NCI-H2107 treated with DMSO at 0.1 percent for 48 hours (cell line): ENCODE data around the gene DCDC1.
"Not testable (repeated sequence)": the region's sequence is repeated elsewhere in the genome, so short reads cannot be mapped to it uniquely, and the experiment has no call there.

ENCODE experiments used
- DNase-seq: peaks from one replicate; lab custom pipeline; 2025; ENCODE audit not compliant: unreplicated experiment; lab: John Stamatoyannopoulos, UW

DCDC1 gene

GRCh38 chr11:31337806-31338205, 31.7 kb downstream of the DCDC1 start:
- DNase-seq = no peak

DNA sequence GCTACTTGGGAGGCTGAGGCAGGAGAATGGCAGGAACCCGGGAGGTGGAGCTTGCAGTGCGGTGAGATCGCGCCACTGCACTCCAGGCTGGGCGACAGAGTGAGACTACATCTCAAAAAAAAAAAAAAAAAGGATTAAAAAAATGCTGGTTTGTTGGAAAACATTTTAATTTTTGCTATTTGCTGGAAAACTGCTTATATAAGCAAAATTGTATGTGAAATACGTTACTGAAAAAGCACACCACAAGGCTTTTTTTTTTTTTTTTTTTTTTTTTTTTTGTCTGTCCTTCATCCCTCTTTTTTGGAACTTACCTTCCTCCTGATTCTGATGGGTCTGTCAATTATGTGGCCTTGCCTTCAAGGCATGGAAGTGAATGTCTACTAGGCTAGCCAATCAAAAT, 40.8 kb downstream of the DCDC1 start:
- no peak for DNase-seq

GRCh38 chr11:31327417-31327816, 42.1 kb downstream of the DCDC1 start:
- DNase-seq = no peak

- DNase-seq = no peak
These were observed 42.9 kb downstream of the DCDC1 start for GRCh38 chr11:31326470-31327148.

DNA sequence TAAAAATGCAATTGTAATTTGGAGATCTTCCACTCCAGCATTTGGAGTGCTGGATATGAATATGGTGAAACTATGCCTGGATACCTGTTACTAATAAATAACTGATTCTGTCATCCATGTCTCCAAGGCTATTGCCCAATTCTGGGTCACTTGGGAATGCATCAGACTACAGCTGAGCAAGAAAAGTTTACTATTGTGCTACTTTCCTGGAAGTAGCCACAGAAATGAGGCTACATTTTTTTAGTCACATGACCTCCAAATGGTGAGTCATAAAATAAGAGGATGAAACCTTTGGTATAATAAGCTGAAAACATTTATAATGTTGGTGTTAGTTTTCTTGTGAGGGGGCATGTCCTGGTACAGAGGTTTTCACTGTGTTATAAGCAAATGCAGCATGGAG, 44.4 kb downstream of the DCDC1 start:
- DNase-seq = no peak

DNA sequence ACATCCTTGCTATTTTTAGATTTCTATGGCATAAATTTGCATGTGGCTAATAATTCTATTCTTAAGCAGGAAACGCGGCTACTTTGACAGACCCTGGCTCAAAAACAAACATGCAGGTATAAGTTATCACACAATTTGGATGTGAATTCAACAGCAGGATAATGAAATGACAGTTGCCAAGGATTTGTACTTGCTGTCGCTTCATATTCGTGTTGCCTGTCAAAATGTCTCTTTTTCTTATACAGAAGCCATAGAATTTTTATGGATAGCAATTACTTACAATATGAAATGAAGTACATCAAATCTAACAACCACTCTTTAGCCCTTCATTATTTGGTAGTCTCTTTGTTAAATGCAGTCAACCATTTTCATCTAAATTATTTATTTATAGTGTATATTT, 46.4 kb downstream of the DCDC1 start:
- no peak for DNase-seq

DNA sequence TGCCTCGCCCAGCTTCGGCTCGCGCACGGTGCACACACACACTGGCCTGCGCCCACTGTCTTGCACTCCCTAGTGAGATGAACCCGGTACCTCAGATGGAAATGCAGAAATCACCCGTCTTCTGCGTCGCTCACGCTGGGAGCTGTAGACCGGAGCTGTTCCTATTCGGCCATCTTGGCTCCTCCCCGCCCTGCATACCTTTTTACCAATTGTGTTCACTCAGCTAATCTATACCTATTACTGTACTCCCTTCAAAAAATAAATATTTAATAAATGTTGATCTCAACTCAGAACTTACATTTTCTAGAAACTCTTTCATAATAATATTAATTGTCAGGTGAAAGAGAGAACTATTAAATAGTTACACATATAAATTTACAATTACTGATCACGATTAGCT, 48.0 kb downstream of the DCDC1 start:
- DNase-seq = not testable (repeated sequence)

- DNase-seq = no peak
These were observed 65.8 kb downstream of the DCDC1 start for GRCh38 chr11:31303644-31304180.

DNA sequence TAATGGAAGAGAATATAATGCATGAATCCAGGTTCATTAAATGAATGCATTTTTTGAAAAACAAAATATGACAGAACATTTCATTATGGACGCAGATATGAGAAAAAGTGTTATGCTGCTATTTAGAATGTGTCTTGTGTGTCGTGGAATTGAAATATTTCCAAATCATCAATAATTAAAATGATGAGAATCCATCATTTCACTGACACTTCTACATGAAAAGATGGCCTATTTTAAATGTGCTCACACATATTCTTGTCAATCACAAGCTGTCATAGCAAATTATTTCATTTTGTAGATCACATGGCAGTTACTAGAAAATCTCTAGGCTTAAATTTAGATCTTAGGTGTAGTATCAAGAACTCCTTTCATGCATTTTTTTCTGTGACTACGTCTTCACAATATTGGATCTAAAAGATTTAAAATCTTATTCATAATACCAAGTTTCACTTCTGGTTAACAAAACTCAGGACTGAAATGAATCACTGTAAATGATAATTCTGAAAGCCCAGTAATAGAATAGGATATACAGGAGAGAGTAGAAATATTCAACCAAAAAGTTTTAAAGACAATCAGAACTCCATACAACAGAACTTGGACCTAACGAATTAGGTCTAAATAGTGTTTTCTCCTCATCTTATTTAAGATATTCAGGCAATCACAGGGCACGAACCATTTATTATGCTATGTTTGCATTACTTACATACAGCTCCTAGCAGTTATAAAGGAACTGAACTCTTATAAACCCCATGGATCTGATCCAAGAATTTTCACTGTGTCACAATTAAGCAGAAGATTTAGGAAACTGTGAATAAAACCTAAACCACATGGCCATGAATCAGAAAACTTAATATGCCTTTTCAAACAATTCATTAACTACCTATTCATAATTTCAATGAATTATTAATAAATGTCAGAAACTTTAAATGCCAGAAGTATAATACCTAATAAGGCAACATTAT, 67.7 kb downstream of the DCDC1 start:
- DNase-seq = no peak

- no peak for DNase-seq
These were observed 74.2 kb downstream of the DCDC1 start for GRCh38 chr11:31295308-31295707.

DNA sequence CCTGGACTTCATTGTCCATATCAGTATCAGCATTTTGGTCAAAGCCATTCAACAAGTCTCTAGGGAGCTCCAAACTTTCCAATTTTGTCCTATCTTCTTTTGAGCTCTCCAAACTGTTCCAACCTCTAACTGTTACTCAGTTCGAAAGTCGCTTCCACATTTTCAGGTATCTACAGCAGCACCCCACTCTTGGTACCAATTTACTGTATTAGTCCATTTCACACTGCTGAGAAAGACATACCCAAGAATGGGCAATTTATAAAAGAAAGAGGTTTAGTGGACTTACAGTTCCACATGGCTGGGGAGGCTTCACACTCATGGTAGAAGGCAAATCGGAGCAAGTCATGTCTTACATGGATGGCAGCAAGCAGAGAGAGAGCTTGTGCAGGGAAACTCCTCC, 96.0 kb downstream of the DCDC1 start:
- DNase-seq = not testable (repeated sequence)

GRCh38 chr11:31267720-31268119, 101.8 kb downstream of the DCDC1 start:
- DNase-seq = no peak

DNA sequence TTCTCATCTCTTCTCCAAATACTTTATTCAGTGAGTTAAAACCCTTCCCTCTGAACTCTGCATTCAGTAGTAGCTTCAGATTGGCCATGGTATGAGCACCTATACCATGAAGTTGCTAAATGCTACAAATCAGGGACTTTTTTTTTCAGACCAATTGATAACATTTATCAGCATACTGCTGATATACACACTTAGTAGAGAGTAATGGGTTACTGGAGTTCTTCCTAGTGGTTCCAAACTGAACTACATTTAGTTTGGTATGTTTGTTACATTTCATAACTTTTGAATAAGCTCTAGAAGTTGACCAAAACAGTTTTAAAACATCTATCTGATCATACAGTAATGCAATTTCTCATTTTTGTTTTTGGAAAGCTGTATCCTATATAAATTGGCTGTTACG, 104.7 kb downstream of the DCDC1 start:
- no peak for DNase-seq

DNA sequence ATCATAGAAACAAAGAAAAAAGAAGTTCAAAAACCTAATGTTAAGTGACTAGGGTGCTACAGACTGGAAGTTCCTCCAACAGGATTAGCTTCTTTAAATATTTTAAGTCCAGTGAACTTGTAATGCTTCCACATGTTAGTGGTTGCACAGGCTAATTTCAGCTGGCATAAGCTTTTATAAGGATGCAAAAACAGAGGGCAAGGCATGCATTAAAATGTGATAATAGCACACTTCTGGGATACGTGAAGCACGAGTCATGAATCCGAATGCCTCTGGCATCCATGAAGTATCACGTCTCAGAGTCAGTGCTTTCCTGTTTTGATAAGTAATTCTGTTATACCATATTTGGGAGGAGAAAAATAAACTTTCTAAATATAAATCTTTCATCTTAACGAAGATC, 106.8 kb downstream of the DCDC1 start:
- no peak for DNase-seq

- DNase-seq = no peak
These were observed 109.7 kb downstream of the DCDC1 start for GRCh38 chr11:31259797-31260196.

DNA sequence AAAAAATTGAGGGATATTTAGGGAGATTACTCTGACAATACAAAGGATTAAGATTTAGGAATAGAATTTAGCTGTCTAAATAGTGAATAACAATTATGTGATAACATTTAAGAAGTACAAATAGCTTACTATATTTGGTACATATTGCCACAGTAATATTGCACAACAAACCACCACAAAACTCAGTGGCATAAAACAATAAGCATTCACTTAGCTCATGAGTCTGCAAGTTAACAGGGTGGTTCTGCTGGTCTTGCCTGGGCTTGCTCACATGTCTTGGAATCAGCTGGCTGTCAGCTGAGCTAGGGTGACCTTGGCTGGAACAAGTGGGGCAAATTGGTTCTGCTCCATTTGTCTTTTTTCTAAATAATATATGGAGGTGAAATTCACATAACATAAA, 115.1 kb downstream of the DCDC1 start:
- DNase-seq = no peak

- DNase-seq = no peak
These were observed 120.8 kb downstream of the DCDC1 start for GRCh38 chr11:31248768-31249167.

GRCh38 chr11:31247321-31247720, 122.2 kb downstream of the DCDC1 start:
- no peak for DNase-seq

DNA sequence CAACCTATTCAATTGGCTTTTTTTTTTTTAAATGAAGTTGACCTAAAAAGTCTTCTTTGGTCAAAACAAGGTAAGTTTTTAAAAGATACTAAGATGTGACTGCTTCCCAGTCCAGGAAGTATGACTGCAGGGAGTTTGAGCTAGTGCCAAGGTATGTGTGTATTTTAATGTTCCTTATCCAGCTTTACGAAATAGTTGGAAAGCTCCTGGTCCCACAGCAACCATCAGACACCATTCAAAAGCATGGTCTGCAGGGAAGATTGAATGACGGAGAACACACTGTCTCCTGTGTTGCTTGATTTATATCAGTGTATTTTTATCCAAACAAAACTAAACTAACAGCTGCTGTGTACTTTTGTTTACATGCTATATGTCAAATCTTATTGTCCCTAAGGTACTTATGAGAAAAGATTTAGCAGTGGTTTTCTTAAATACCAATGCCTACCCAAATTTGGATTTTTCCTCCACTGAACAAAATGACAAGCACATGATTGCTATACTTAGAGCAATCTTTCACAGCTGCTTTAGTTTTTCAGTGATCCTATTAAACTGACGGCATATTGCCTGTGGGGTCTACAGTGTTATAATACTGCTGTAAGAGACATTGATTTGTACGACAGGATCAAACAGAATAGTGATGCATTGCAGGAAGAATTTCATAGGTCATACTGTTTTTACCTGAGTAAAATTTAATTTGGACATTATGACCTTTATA, 122.9 kb downstream of the DCDC1 start:
- DNase-seq = no peak

DNA sequence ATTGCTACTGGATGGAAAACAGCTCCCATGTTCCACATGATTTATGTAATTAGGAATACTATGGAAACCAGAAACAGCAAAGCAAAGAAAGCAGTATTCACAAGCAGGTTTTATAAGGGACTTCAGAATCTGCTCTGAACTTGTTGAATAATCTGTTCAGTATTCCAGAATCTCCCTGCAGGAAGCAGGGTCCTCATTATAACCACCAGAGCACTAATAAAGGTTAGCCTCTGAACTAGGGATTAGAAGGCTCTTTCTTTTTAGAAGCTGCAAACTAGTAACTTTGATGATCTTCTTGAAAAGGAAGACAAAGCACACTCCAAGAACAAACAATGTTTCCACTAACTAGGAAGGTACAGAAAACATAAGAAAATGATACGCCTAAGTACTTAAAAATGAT, 125.8 kb downstream of the DCDC1 start:
- no peak for DNase-seq

GRCh38 chr11:31240340-31240904, 129.1 kb downstream of the DCDC1 start:
- peak; percentile 25 for DNase-seq
